ENCODE results near the gene MIDN. TPM values are rescaled to one million over a fixed set of nuclear protein-coding genes. Genes with fewer than 3 reads are reported as not detected.

The MIDN gene
- polyA plus RNA-seq, 2 of the 4 experiments (the other 2 are of a cell fraction), result 9.1 to 31.4 TPM

GRCh38 chr19:1308718-1309117 is 60.3 kb downstream of the MIDN start:
- Histone ChIP-seq H3K27ac (no peak overlapping the region), H3K9me3 (no peaks in the 10 kb centered on the region), H3K4me2 (no peak overlapping the region), H3K4me1 (peaks cover 16% of the 10 kb centered on the region), H3K4me3 (no peak overlapping the region)
- ChIA-PET POLR2A (no interaction called here), CTCF (interaction anchor here (0.6 to 1.2 kb wide), 2 partner anchors 12 to 18 kb away, joined by 3 to 5 read pairs; no protein-coding TSS in a partner anchor)
- WGBS (ENCODE audit: missing lambda C conversion rate), result 62% methylated on average over 11 of the region's 11 CpGs
- no peak for TF ChIP-seq CHD4 (IDR thresholded peaks at IDR 0.05; ENCODE audit: borderline replicate concordance)
- TF ChIP-seq CBX8 (IDR thresholded peaks at IDR 0.05), result no peak
- no peak for TF ChIP-seq HOXA7 (CRISPR knock-in tag; IDR thresholded peaks at IDR 0.05)
- no peak for TF ChIP-seq ESRRA (IDR thresholded peaks at IDR 0.05; ENCODE audit: borderline replicate concordance, low read length)
- TF ChIP-seq EHMT2 (IDR thresholded peaks at IDR 0.05; ENCODE audit: low read depth), result no peak
- TF ChIP-seq POLR2A (IDR thresholded peaks at IDR 0.05; ENCODE audit: low read length), result no peak
- TF ChIP-seq BHLHE40 (IDR thresholded peaks at IDR 0.05; ENCODE audit: low read depth, low read length), result no peak
- TF ChIP-seq ZFP36 (IDR thresholded peaks at IDR 0.05; ENCODE audit: borderline replicate concordance, partially characterized antibody), result no peak
- no peak for TF ChIP-seq PHF8 (IDR thresholded peaks at IDR 0.05; ENCODE audit: borderline replicate concordance, low read depth)
- no peak for TF ChIP-seq RARB (CRISPR knock-in tag; IDR thresholded peaks at IDR 0.05)
- no peak for TF ChIP-seq RNF2 (IDR thresholded peaks at IDR 0.05; ENCODE audit: borderline replicate concordance, low read depth)
- no peak for TF ChIP-seq NR3C1 (IDR thresholded peaks at IDR 0.05)
- DNase-seq (ENCODE audit: low read depth in 1 of 2, low spot score in 1 of 2), result no peak
- no peak for FAIRE-seq
- ATAC-seq, result no peak

Other genes starting within 250 kb of the MIDN start
- gene GRIN3B, start 248.2 kb upstream of the MIDN start, polyA plus RNA-seq (2011; rRNA removed), result 0.65 and 0.67 TPM in 2 replicates
- 1.1 to 1.5 TPM (median 1.5 TPM) in 3 replicates for gene GRIN3B, start 248.2 kb upstream of the MIDN start, polyA plus RNA-seq (2017; fragmentation: RNase III; extraction: RNeasy Plus Mini Kit Qiagen cat#74134 plus additional on column Dnase treatment)
- 45.6 and 53.3 TPM in 2 replicates for gene TMEM259, start 227.5 kb upstream of the MIDN start, polyA plus RNA-seq (2011; rRNA removed)
- 71.1 to 82.2 TPM (median 78.3 TPM) in 3 replicates for gene TMEM259, start 227.5 kb upstream of the MIDN start, polyA plus RNA-seq (2017; fragmentation: RNase III; extraction: RNeasy Plus Mini Kit Qiagen cat#74134 plus additional on column Dnase treatment)
- not detected in 2 replicates for gene RNU6-2, start 227.1 kb upstream of the MIDN start, polyA plus RNA-seq (2011; rRNA removed)
- not detected in 3 replicates for gene RNU6-2, start 227.1 kb upstream of the MIDN start, polyA plus RNA-seq (2017; fragmentation: RNase III; extraction: RNeasy Plus Mini Kit Qiagen cat#74134 plus additional on column Dnase treatment)
- 31.7 and 32.2 TPM in 2 replicates for gene CNN2, start 222.0 kb upstream of the MIDN start, polyA plus RNA-seq (2011; rRNA removed)
- gene CNN2, start 222.0 kb upstream of the MIDN start, polyA plus RNA-seq (2017; fragmentation: RNase III; extraction: RNeasy Plus Mini Kit Qiagen cat#74134 plus additional on column Dnase treatment), result 99.3 to 115 TPM (median 101 TPM) in 3 replicates
- gene ABCA7, start 208.5 kb upstream of the MIDN start, polyA plus RNA-seq (2011; rRNA removed), result 5.0 and 6.6 TPM in 2 replicates
- 8.8 to 13.5 TPM (median 12.6 TPM) in 3 replicates for gene ABCA7, start 208.5 kb upstream of the MIDN start, polyA plus RNA-seq (2017; fragmentation: RNase III; extraction: RNeasy Plus Mini Kit Qiagen cat#74134 plus additional on column Dnase treatment)
- gene ARHGAP45, start 181.4 kb upstream of the MIDN start, polyA plus RNA-seq (2011; rRNA removed), result 0.48 and 1.2 TPM in 2 replicates
- 1.5 to 1.9 TPM (median 1.8 TPM) in 3 replicates for gene ARHGAP45, start 181.4 kb upstream of the MIDN start, polyA plus RNA-seq (2017; fragmentation: RNase III; extraction: RNeasy Plus Mini Kit Qiagen cat#74134 plus additional on column Dnase treatment)
- gene POLR2E, start 153.2 kb upstream of the MIDN start, polyA plus RNA-seq (2011; rRNA removed), result 81.0 and 99.6 TPM in 2 replicates
- gene POLR2E, start 153.2 kb upstream of the MIDN start, polyA plus RNA-seq (2017; fragmentation: RNase III; extraction: RNeasy Plus Mini Kit Qiagen cat#74134 plus additional on column Dnase treatment), result 170 to 181 TPM (median 172 TPM) in 3 replicates
- 223 and 248 TPM in 2 replicates for gene GPX4, start 144.6 kb upstream of the MIDN start, polyA plus RNA-seq (2011; rRNA removed)
- gene GPX4, start 144.6 kb upstream of the MIDN start, polyA plus RNA-seq (2017; fragmentation: RNase III; extraction: RNeasy Plus Mini Kit Qiagen cat#74134 plus additional on column Dnase treatment), result 370 to 402 TPM (median 394 TPM) in 3 replicates
- gene SBNO2, start 74.3 kb upstream of the MIDN start, polyA plus RNA-seq (2011; rRNA removed), result 6.8 and 8.4 TPM in 2 replicates
- gene SBNO2, start 74.3 kb upstream of the MIDN start, polyA plus RNA-seq (2017; fragmentation: RNase III; extraction: RNeasy Plus Mini Kit Qiagen cat#74134 plus additional on column Dnase treatment), result 27.0 to 32.0 TPM (median 27.7 TPM) in 3 replicates
- 12.2 and 16.2 TPM in 2 replicates for gene STK11, start 42.8 kb upstream of the MIDN start, polyA plus RNA-seq (2011; rRNA removed)
- 33.6 to 34.2 TPM (median 34.0 TPM) in 3 replicates for gene STK11, start 42.8 kb upstream of the MIDN start, polyA plus RNA-seq (2017; fragmentation: RNase III; extraction: RNeasy Plus Mini Kit Qiagen cat#74134 plus additional on column Dnase treatment)
- gene CBARP, start 10.6 kb upstream of the MIDN start, polyA plus RNA-seq (2011; rRNA removed), result 0.19 and 0.30 TPM in 2 replicates
- gene CBARP, start 10.6 kb upstream of the MIDN start, polyA plus RNA-seq (2017; fragmentation: RNase III; extraction: RNeasy Plus Mini Kit Qiagen cat#74134 plus additional on column Dnase treatment), result 1.7 to 2.0 TPM (median 1.9 TPM) in 3 replicates
- gene ATP5F1D, start 6.8 kb upstream of the MIDN start, polyA plus RNA-seq (2011; rRNA removed), result 18.5 and 28.7 TPM in 2 replicates
- 96.9 to 101 TPM (median 99.7 TPM) in 3 replicates for gene ATP5F1D, start 6.8 kb upstream of the MIDN start, polyA plus RNA-seq (2017; fragmentation: RNase III; extraction: RNeasy Plus Mini Kit Qiagen cat#74134 plus additional on column Dnase treatment)
- gene CIRBP, start 20.7 kb downstream of the MIDN start, polyA plus RNA-seq (2011; rRNA removed), result 92.4 and 151 TPM in 2 replicates
- gene CIRBP, start 20.7 kb downstream of the MIDN start, polyA plus RNA-seq (2017; fragmentation: RNase III; extraction: RNeasy Plus Mini Kit Qiagen cat#74134 plus additional on column Dnase treatment), result 178 to 201 TPM (median 189 TPM) in 3 replicates
- 22.7 and 24.8 TPM in 2 replicates for gene FAM174C, start 26.9 kb downstream of the MIDN start, polyA plus RNA-seq (2011; rRNA removed)
- 35.6 to 37.6 TPM (median 37.1 TPM) in 3 replicates for gene FAM174C, start 26.9 kb downstream of the MIDN start, polyA plus RNA-seq (2017; fragmentation: RNase III; extraction: RNeasy Plus Mini Kit Qiagen cat#74134 plus additional on column Dnase treatment)
- gene EFNA2, start 37.3 kb downstream of the MIDN start, polyA plus RNA-seq (2011; rRNA removed), result 0.16 and 0.24 TPM in 2 replicates
- gene EFNA2, start 37.3 kb downstream of the MIDN start, polyA plus RNA-seq (2017; fragmentation: RNase III; extraction: RNeasy Plus Mini Kit Qiagen cat#74134 plus additional on column Dnase treatment), result 0.84 to 1.3 TPM (median 1.2 TPM) in 3 replicates
- gene NDUFS7, start 135.3 kb downstream of the MIDN start, polyA plus RNA-seq (2011; rRNA removed), result 18.6 and 19.3 TPM in 2 replicates
- 68.4 to 72.8 TPM (median 68.9 TPM) in 3 replicates for gene NDUFS7, start 135.3 kb downstream of the MIDN start, polyA plus RNA-seq (2017; fragmentation: RNase III; extraction: RNeasy Plus Mini Kit Qiagen cat#74134 plus additional on column Dnase treatment)
- 11.3 and 13.6 TPM in 2 replicates for gene GAMT, start 153.0 kb downstream of the MIDN start, polyA plus RNA-seq (2011; rRNA removed)
- 24.7 to 26.0 TPM (median 25.7 TPM) in 3 replicates for gene GAMT, start 153.0 kb downstream of the MIDN start, polyA plus RNA-seq (2017; fragmentation: RNase III; extraction: RNeasy Plus Mini Kit Qiagen cat#74134 plus additional on column Dnase treatment)
- 47.8 and 58.9 TPM in 2 replicates for gene DAZAP1, start 159.0 kb downstream of the MIDN start, polyA plus RNA-seq (2011; rRNA removed)
- 86.3 to 87.7 TPM (median 86.5 TPM) in 3 replicates for gene DAZAP1, start 159.0 kb downstream of the MIDN start, polyA plus RNA-seq (2017; fragmentation: RNase III; extraction: RNeasy Plus Mini Kit Qiagen cat#74134 plus additional on column Dnase treatment)
- 485 and 525 TPM in 2 replicates for gene RPS15, start 189.8 kb downstream of the MIDN start, polyA plus RNA-seq (2011; rRNA removed)
- 1,370 to 1,458 TPM (median 1,378 TPM) in 3 replicates for gene RPS15, start 189.8 kb downstream of the MIDN start, polyA plus RNA-seq (2017; fragmentation: RNase III; extraction: RNeasy Plus Mini Kit Qiagen cat#74134 plus additional on column Dnase treatment)
- 0.32 and 0.36 TPM in 2 replicates for gene APC2, start 201.5 kb downstream of the MIDN start, polyA plus RNA-seq (2011; rRNA removed)
- gene APC2, start 201.5 kb downstream of the MIDN start, polyA plus RNA-seq (2017; fragmentation: RNase III; extraction: RNeasy Plus Mini Kit Qiagen cat#74134 plus additional on column Dnase treatment), result 1.3 to 1.6 TPM (median 1.6 TPM) in 3 replicates
- 6.5 and 8.2 TPM in 2 replicates for gene C19orf25, start 230.6 kb downstream of the MIDN start, polyA plus RNA-seq (2011; rRNA removed)
- 17.1 to 20.7 TPM (median 18.9 TPM) in 3 replicates for gene C19orf25, start 230.6 kb downstream of the MIDN start, polyA plus RNA-seq (2017; fragmentation: RNase III; extraction: RNeasy Plus Mini Kit Qiagen cat#74134 plus additional on column Dnase treatment)
- 0.76 and 1.0 TPM in 2 replicates for gene PCSK4, start 241.8 kb downstream of the MIDN start, polyA plus RNA-seq (2011; rRNA removed)
- gene PCSK4, start 241.8 kb downstream of the MIDN start, polyA plus RNA-seq (2017; fragmentation: RNase III; extraction: RNeasy Plus Mini Kit Qiagen cat#74134 plus additional on column Dnase treatment), result 1.2 to 3.7 TPM (median 2.1 TPM) in 3 replicates
- gene REEP6, start 242.6 kb downstream of the MIDN start, polyA plus RNA-seq (2011; rRNA removed), result 1.5 and 1.8 TPM in 2 replicates
- 3.6 to 4.8 TPM (median 4.3 TPM) in 3 replicates for gene REEP6, start 242.6 kb downstream of the MIDN start, polyA plus RNA-seq (2017; fragmentation: RNase III; extraction: RNeasy Plus Mini Kit Qiagen cat#74134 plus additional on column Dnase treatment)

All from A549 (cell line).